Measurements from ENCODE around the gene CLCN7.

- no peak for TF ChIP-seq CTCF (IDR thresholded peaks at IDR 0.05)
- TF ChIP-seq POLR2A (IDR thresholded peaks at IDR 0.05): no peak
Measured at GRCh38 chr16:1433756-1434155, 41.1 kb downstream of the CLCN7 start.

Data from body of pancreas (tissue), 4 donors.